ENCODE results near the gene UBAC2.

Gene UBAC2

DNA sequence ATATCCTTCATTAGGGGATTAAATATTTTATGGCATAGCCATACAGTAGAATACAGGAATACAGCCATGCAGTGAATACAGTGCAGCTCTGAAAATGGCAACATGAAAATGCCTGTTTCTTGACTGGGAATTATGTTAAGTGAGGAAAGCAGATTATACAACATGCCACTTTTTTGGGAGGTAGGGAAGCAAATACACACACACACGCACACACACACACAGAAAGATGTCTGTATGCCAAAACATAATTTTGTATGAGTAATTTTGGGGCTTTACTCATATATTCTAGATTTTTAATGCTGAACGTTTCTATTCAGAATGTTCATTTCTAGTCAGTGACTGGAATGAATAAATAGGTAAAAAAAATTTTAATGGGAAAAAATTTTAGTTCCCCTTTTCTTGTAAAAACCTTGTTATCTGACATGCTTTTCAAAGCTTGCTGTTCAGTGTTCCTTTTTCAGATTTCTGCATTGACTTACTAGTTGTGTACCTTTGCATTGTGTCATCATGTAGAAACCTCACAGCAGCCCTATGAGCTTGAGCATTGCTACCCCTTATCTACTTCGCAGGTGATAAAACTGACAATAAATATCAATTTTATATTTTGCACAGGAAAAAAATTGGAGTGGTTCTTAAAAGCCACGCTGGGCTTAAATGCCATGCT lies 98.7 kb downstream of the UBAC2 start:
- no peak for DNase-seq

DNA sequence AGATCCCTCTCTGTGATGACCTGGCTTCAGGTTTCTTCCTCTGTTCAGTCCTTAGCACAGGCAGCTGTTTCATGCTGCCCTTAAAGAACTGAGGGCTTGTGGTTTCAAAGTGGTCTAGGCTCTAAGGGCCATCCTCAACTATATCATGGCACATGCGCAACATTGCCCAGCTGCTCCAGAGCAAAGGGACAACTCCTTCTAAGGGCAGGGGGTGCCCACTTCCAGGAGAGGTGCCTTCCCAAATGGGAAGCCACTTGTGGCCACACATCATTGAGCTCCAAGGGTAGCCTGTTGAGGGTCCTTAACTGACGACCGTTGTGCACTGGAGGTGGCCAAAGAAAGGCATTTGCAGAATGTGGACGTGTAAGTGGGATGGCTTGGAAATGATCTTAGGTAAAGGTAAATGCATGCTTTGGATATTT lies 99.3 kb downstream of the UBAC2 start:
- DNase-seq = no peak

GRCh38 chr13:99301056-99301838 lies 100.6 kb downstream of the UBAC2 start:
- DNase-seq = no peak

DNA sequence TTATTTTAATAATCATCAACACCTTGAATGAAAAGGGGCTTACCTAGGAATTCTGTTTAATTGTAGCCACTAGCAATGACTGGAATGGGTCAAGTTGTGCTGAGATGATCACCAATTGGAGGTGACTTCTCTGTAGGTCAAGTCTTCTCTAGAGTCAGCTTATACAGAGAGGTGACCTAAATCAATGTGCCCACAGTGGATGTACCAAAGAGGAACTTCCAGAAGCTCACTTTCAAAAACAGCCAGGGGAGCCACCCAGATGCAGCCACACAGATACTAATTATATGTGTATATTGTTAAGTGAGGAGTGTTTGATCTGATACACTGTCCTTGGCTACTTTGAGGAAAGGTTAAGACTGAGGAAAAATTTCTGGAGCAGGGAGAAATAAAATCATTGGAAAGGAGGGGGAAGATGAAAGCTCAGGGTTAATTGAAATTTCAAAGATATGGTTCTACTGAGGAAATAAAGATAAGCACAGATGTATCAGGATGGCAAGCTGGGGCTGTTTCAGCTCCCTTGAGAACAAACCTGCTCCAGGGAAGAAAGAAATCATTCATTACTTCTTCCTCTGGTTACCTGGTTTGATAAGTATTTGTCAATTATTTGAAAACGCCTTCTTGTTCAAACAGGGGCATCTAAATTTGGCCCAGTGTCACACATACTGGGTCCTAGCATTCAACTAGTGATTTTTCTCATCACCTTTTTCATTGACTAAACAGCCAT lies 101.4 kb downstream of the UBAC2 start:
- no peak for DNase-seq

GRCh38 chr13:99302637-99303505 lies 102.2 kb downstream of the UBAC2 start:
- no peak for DNase-seq

DNA sequence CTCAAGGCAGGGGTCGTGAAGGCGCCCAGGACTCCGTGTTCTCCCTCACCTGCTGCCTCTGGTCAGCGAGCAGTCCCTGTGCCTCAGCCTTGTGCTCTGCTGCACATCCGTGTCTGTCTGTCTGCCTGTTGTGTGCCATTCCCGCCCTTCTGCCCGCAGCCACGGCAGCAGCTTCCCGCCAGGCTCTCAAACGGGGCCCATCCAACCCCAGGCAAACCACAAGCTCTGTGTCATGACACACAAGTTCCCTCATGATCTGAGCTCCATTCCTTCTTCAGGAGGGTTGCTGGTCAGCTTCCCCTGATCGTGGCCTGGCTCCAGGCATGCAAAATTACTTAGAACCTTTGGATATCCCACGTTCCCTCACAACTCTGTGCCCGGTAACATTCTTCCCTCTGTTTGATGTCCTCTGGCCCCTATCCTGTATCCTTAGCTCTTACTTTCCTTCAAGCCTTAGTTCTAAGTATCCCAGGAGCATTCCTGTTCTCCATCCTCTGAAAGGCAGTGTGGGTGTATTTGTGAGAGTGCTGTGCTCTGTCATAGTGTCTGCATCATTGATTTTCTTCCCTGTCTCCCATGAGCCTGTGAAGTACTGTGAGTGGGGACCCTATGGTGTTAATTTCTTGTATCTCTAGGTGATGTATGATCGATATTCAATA lies 103.3 kb downstream of the UBAC2 start:
- DNase-seq = no peak

- no peak for DNase-seq
Measured at GRCh38 chr13:99304541-99304940, 103.9 kb downstream of the UBAC2 start.

DNA sequence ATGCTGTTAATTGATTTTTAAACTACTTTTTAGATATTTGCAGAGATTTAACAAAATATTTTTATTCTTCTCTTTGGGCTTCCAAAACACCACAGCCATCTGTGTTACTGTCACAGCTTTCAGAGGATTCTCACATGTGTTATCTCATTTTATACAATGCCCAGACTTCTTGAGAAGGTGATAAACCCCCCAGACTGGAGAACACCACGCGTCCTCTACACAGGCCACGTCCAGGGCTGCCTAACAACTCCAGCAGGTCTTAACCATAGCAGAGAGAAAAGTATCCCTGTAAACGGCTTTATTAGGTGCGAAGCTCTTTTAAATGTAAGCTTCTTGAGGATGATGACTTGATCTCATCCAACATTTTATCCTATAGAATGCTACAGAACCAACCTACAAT lies 104.5 kb downstream of the UBAC2 start:
- no peak for DNase-seq

- no peak for DNase-seq
Measured at GRCh38 chr13:99305566-99305965, 104.9 kb downstream of the UBAC2 start.

DNA sequence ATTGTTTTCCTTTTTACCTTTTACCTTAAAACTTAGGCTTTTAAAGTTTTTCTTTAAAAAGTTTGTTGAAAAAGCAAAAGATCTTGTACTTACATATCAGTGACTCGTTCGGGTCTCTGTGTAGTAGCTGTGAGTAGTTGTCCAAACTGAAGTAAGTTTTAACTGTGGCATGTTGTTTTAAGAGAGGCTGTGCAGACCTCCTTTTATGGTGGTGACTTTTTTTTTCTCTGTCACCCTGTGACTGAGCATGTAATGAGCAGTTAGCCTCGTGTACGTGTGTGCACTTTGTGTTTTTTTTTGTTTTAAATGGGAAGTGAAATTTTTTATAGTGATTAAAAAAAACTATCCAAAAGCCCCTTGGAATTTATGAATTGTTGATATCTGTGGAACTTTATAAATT lies 106.6 kb downstream of the UBAC2 start, which contains the start of gene GPR183:
Gene GPR183 (minus strand): TSS at position 153 of the 400 bp plus-strand sequence. CDS start 11,254 bp downstream, outside the sequence.
- DNase-seq = no peak

DNA sequence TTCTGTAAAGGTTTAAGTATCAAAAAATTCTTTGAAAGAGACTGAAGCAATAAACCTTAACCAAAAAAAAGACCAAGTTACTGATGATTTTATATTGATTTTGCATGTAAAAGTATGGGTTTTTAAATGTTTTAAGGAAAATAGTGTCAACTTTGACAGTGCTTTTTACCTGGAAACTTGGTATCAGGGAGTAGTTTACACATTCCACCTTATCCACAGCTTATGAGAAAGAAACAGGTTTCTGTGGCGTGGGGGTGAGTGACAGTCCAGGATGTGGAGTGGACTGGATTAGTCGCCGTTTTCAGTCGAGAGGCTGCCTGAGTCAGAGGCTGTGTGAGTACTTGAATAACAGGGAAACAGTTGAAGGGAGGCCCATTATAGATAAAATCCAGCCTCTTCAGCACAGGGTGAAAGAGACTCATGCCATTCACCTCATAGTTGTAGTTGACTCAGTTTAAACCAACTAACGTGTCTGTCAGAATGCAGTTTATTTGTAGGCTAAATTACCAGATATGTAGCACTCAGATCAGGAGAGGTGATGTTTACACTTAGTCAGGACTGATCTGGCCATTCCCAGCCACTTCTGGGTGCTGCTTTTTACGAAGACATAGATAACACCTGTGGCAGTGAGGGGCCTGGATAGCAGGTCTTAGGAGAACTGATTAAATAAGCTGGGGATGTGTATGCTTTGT lies 107.1 kb downstream of the UBAC2 start:
- peak; percentile 67 for DNase-seq

GRCh38 chr13:99308471-99309087 lies 107.9 kb downstream of the UBAC2 start:
- DNase-seq = peak; percentile 41

GRCh38 chr13:99310382-99311031 lies 109.9 kb downstream of the UBAC2 start:
- DNase-seq = peak; percentile 91

GRCh38 chr13:99311137-99311536 lies 110.5 kb downstream of the UBAC2 start:
- DNase-seq = peak; percentile 42

GRCh38 chr13:99311748-99312492 lies 111.3 kb downstream of the UBAC2 start:
- DNase-seq = no peak

DNA sequence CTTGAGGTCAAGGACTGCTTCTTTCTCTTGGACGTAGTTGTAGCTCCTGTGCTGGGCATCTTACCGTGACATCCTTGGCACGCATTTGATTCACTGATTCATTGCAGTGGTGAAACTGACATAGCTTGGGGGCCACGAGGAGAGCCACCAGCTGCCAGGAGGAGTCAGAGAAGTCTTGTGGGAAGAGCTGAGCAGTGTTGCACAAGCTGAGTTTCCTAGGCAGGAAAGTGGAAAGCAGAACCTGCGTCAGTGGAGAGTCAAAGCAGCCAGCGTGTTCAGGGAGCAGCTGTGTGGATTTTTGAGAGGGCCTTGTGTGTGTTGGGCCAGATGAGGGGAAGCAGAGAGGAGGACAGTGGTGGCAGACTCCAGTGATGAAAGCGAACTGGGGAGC lies 111.8 kb downstream of the UBAC2 start:
- DNase-seq = peak; percentile 78

DNA sequence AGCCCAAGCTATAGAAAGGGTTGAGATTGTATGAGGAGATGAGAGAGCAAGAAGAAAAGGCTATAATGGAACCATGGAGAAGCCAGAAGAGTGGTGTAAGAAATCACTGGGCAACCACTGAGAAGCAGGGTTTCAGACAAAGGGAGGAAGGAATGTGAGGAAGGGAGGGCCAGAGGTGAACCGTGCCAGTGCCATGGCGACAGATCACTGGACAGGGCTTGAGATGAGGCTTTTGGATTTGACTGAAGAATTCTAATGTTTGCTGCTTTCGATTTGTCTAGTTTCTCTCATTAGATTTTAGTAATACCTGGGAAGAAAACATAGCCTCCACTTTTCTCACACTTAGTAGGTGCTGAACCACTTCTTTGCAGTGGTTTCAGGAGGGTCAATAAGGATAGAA lies 112.8 kb downstream of the UBAC2 start:
- DNase-seq = no peak

GRCh38 chr13:99313941-99314340 lies 113.3 kb downstream of the UBAC2 start:
- DNase-seq = no peak

GRCh38 chr13:99314640-99315176 lies 114.1 kb downstream of the UBAC2 start:
- DNase-seq = no peak

All from fibroblast of upper back skin (primary cell).